Ectodermal cell (in vitro differentiated cells): ENCODE data around the gene FKBP1C.

Experiments
- H3K27ac ChIP-seq: 2 replicates; pipeline ENCODE4 v1.7.0; 2013; ENCODE audit warnings: mild to moderate bottlenecking, low read depth, low read length; ENCODE audit not compliant: insufficient read depth, poor library complexity, severe bottlenecking
- H3K27me3 ChIP-seq: 2 replicates; pipeline ENCODE4 v1.7.0; 2013; ENCODE audit warnings: mild to moderate bottlenecking, low read length; ENCODE audit not compliant: insufficient read depth, control insufficient read depth, poor library complexity, severe bottlenecking
- H3K36me3 ChIP-seq: one replicate; pipeline ENCODE4 v1.7.0; 2013; ENCODE audit warnings: low read length; ENCODE audit not compliant: control insufficient read depth, insufficient read depth
- H3K4me1 ChIP-seq: one replicate; pipeline ENCODE4 v1.7.0; 2013; ENCODE audit warnings: low read length; ENCODE audit not compliant: control insufficient read depth, insufficient read depth
- H3K4me3 ChIP-seq: 2 replicates; pipeline ENCODE4 v1.7.0; 2013; ENCODE audit warnings: low read depth, low read length, control low read depth; ENCODE audit not compliant: insufficient read depth
- H3K9me3 ChIP-seq: 2 replicates; pipeline ENCODE4 v1.7.0; 2013; ENCODE audit warnings: mild to moderate bottlenecking, low read length, moderate library complexity; ENCODE audit not compliant: control insufficient read depth
- WGBS, 2 experiments: methylation state at CpG; one replicate each; pipeline ENCODE4 v1.1.7; 2013; ENCODE audit warnings: missing lambda C conversion rate in 2 of 2; 5-methylcytosine and 5-hydroxymethylcytosine counted together

The FKBP1C gene

GRCh38 chr6:63259153-63259552 lies 47.9 kb downstream of the FKBP1C start:
- Histone ChIP-seq H3K9me3 (no peaks in the 10 kb centered on the region), H3K4me3 (no peak overlapping the region), H3K27me3 (no peaks in the 10 kb centered on the region), H3K36me3 (no peaks in the 10 kb centered on the region), H3K4me1 (peaks cover 3% of the 10 kb centered on the region), H3K27ac (no peak overlapping the region)

GRCh38 chr6:63261820-63262219 lies 50.6 kb downstream of the FKBP1C start:
- Histone ChIP-seq H3K27ac (no peak overlapping the region), H3K4me3 (no peak overlapping the region), H3K9me3 (no peaks in the 10 kb centered on the region), H3K36me3 (no peaks in the 10 kb centered on the region), H3K4me1 (peaks cover 3% of the 10 kb centered on the region), H3K27me3 (no peaks in the 10 kb centered on the region)
- WGBS, 2 experiments: 92 to 94% methylated on average over 3 of the region's 3 CpGs
